Hypothalamus (tissue), 51 donors: ENCODE results near the gene NOS2.
"Not testable (repeated sequence)": the region's sequence is repeated elsewhere in the genome, so short reads cannot be mapped to it uniquely, and the experiment has no call there.

Experiments used
- DNase-seq, 51 donors: peaks; one replicate each; lab custom pipeline; 2025; lab: John Stamatoyannopoulos, UW

Gene NOS2

DNA sequence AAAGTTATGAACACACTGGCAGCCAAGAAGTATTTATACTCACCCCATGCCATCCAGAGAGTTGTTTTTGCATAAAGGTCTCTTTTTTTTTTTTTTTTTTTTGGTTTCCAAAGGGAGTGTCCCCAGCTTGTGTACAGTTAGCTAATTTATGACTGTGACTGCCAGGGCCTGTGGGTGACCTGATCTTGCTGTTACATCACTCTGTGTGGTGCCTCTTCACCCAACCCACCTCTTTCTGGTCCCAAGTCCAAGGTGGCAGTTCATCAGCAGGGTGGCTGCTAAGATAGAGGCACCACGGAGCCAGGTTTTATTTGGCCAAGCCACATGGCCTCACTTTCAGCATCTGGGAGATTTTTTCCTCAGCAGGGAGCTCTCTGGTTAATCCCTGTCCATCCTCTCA, at the start of gene NOS2:
Gene NOS2, minus strand, starts transcription at position 8 of the 400 bp plus-strand sequence. CDS start 1,720 bp downstream, outside the sequence.
- DNase-seq, result no peak

GRCh38 chr17:27849474-27850185, 49.3 kb upstream of the NOS2 start:
- no peak for DNase-seq

DNA sequence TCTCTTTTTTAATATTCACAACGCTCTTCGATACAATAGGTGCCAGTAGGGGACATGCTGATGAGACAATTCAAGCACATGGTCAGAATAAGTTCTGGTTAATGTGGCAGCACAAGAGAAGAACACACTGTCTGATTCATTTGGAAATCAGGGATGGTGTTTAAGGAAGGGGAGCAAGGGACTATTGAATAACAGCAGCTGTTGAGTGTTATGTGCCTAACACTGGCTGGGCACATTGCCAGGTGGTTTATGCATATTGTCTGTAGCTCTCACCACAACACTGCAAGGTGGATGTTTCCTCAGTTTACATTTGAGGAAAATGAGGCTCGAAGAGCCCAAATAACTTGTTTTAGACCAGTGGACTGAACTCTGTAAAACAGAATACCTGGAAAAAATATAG, 48.6 kb upstream of the NOS2 start:
- peak in 1 of 51 donors; percentile 2 for DNase-seq

DNA sequence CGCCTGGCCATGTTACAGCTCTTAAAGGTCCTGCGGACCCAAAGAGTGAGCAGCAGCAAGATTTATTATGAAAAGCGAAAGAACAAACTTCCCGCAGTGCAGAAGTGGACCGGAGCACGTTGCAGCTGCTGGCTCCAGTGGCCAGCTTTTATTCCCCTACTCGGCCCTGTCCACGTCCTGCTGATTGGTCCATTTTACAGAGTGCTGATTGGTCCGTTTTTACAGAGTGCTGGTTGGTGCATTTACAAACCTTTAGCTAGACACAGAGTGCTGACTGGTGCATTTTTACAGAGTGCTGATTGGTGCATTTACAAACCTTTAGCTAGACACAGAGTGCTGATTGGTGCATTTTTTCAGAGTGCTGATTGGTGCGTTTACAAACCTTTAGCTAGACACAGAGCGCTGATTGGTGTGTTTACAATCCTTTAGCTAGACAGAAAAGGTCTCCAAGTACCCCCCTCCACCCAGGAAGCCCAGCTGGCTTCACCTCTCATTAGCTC, 46.5 kb upstream of the NOS2 start:
- DNase-seq, result not testable (repeated sequence)

DNA sequence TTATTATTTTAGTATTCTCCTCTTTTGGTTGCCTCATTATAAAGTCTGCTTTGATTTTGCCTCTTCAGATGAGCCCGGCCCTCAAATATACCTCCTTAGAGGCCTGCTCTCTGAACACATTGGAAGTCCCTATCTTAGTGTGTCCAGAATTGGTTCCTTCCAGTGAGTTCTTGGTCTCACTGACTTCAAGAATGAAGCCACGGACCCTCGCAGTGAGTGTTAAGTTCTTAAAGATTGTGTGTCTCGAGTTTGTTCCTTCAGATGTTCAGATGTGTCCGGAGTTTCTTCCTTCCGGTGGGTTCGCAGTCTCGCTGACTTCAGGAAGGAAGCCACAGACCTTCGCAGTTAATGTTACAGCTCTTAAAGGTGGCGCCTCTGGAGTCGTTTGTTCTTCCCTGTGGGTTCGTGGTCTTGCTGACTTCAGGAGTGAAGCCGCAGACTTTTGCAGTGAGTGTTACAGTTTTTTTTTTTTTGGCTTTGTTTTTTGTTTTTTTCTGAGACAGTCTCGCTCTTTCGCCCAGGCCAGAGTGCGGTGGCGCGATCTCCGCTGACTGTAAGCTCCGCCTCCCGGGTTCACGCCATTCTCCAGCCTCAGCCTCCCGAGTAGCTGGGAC, 45.8 kb upstream of the NOS2 start:
- DNase-seq, result no peak

DNA sequence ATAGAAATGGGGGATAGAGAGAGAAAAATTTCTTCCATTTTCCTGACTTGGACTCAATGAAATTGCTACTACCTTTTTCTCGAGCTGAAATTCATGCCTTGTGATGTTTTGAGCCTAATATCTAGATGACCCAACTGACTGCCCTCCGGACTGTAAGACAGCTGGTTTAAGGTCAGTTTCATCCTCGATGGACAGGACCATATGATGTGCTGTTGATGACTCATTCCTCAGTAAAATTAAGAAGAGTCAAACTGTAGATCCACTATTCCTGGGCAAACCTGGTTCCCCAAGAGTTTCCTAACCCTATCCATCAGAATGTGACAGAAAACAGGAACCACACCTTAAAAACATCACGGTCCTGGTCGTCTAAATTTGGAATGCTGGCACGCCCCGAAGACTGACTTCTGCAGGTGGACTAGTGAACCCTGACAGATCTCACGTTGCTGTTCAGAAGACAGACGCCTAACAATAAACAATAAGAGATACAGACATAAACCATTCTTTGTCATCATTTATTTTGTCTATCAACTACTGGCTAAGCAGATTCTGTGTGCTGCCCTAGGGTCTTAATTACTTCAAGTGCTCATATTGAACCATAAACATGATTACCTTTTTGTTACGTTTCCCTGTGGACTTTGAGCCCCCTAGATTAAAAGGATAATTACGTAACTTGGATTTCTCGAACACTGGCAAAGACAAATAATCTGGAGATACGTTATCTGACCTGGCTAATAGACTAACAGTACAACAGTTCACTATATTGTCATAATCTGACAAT, 45.1 kb upstream of the NOS2 start:
- no peak for DNase-seq

- no peak for DNase-seq
Measured at GRCh38 chr17:27840688-27841087, 40.4 kb upstream of the NOS2 start.

- DNase-seq, result not testable (repeated sequence)
Measured at GRCh38 chr17:27840406-27840678, 40.0 kb upstream of the NOS2 start.

- not testable (repeated sequence) for DNase-seq
Measured at GRCh38 chr17:27839571-27840405, 39.5 kb upstream of the NOS2 start.

- not testable (repeated sequence) for DNase-seq
Measured at GRCh38 chr17:27838607-27839006, 38.3 kb upstream of the NOS2 start.

DNA sequence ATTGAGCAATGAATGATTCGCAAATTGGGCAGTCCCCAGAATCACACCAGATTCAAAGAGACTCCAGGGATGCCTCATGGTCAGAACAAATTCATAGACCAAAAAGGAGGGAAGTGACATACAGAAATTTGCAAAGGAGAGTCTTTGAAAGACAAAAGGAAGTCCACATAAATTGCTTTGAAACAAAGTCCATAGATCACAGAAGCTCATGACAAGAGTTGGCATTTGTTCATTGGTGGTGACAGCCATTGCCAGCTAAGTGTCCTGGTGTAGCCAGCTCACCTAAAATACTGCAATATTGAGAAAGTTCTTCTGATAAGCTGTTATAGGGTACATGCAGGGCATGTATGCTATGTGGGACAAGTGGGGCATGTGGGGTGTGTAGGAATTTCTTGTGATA, 37.4 kb upstream of the NOS2 start:
- DNase-seq, result not testable (repeated sequence)

- no peak for DNase-seq
Measured at GRCh38 chr17:27836651-27837050, 36.3 kb upstream of the NOS2 start.

DNA sequence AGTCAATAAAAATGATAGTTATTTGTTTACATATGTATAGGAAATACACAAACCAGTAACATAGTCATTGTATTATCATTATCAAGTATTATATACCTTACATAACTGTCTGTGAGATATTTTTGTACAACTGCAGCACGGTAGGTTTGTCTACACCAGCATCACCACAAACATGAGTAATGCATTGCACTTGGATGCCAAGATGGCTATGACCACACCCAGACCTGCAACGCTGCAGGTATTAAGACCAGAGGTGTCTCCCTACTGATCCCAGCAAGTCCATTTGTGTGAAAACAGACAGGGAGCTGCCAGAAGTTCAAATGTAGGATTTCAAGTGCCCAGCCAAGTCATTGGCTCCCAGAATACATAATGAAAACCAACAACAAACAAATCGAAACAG, 34.2 kb upstream of the NOS2 start:
- no peak for DNase-seq

DNA sequence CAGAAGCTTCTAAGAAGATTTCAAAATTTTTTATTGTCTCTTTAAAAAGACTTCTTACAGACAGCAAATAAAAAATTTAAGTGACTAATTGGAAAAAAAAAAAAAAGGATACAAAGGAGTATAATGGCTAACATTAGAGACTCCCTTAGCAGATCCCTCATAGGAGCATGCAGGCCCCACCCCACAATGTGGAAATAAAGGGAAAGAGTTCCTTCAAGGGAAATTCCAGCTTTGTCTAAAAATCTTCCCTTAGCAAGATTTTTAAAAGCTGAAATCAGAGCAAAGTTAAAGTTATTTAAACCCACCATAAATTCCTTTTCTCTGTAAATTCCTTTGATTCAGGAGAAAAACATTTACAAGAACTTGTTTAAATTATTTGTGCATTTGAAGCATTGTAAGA, 32.5 kb upstream of the NOS2 start:
- no peak for DNase-seq

DNA sequence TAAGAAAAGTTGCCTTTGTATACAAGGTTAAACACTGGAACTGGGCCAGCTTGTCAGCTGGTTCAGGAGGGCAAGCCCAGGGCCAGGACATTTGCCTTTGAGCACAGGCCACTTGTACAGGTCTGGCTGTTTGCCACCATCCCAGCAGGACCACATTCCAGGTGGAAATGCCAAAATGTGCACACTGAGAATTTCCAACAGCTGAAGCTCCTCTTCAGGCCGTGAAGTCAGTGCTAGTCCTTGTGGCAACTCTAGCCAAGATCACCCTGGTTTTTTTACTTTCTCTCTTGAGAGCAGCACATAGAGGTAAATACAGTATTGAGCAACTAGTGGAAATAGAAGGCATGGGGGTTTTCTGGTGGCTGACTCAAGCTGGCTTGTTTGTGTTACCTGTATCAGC, 29.6 kb upstream of the NOS2 start:
- DNase-seq, result not testable (repeated sequence)

GRCh38 chr17:27829143-27829711, 28.9 kb upstream of the NOS2 start:
- DNase-seq, result not testable (repeated sequence)

- no peak for DNase-seq
Measured at GRCh38 chr17:27825459-27825858, 25.1 kb upstream of the NOS2 start.

GRCh38 chr17:27824745-27825144, 24.4 kb upstream of the NOS2 start:
- DNase-seq, result no peak

DNA sequence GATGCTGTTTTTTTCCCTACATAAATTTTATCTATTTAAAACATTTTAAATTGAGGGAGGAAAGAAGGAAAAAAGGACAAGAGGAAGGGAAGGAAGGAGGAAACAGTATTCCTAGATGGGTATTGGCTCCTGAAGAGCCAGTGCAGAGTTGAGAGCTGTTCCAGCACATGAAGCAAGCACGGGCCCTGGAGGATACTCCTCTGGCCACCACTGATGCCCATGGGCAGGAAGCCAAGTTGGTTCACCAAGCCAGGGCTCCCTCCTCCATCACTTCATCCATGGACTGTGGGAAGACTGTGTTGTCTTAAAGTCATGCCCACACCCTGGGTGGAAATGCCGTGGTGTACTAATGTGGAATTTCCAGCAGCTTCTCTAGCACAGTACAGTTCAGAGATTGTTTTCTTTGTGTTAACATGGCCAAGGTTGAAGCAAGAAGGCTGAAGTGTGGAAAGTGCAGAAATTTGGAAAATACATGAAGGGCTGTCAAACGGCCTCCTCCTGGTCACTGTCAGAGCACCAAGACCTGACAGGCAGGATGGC, 23.9 kb upstream of the NOS2 start:
- no peak for DNase-seq

- not testable (repeated sequence) for DNase-seq
Measured at GRCh38 chr17:27822108-27822507, 21.8 kb upstream of the NOS2 start.
